Testis (tissue), 5 donors: Measurements from ENCODE around the gene MRPL50. TPM values are rescaled to one million over a fixed set of nuclear protein-coding genes. Genes with fewer than 3 reads are reported as not detected.

Experiments
- DNase-seq: peaks from one replicate; pipeline ENCODE4 v3.0.0-alpha.2; 2019
- H3K27ac ChIP-seq, 2 donors: fragments of 200-600 bp; sonication (generic); one replicate each; pipeline ENCODE4 v1.5.1; 2019
- H3K27me3 ChIP-seq: fragments of 200-600 bp; sonication (generic); one replicate; pipeline ENCODE4 v1.5.1; 2019
- H3K36me3 ChIP-seq: fragments of 200-600 bp; sonication (generic); one replicate; pipeline ENCODE4 v1.5.1; 2017; ENCODE audit warnings: low read depth; ENCODE audit errors: missing control alignments
- H3K4me1 ChIP-seq: fragments of 200-600 bp; sonication (generic); one replicate; pipeline ENCODE4 v1.5.1; 2019
- H3K4me3 ChIP-seq, 2 donors: fragments of 200-600 bp; sonication (generic); one replicate each; pipeline ENCODE4 v1.5.1; 2017 to 2019
- H3K9me3 ChIP-seq: fragments of 200-600 bp; sonication (generic); one replicate; pipeline ENCODE4 v1.5.1; 2017
- POLR2A ChIP-seq: fragments of 450-650 bp; IDR thresholded peaks from one replicate; pipeline ENCODE4 v1.6.1; 2017; ENCODE audit warnings: antibody characterized with exemption, mild to moderate bottlenecking, moderate library complexity
- WGBS, 2 donors: methylation state at CpG; one replicate each; pipeline ENCODE4 v1.1.5; 2018; 5-methylcytosine and 5-hydroxymethylcytosine counted together
- intact Hi-C: fragments of 100-400 bp; cut with DNase I; formaldehyde crosslinking; loops from one replicate; pipeline ENCODE4 v1.15.1; 2023; ENCODE audit warnings: low total_unique reads
- long read RNA-seq, 2 donors: transcript quantifications; one replicate each; lab custom pipeline, GENCODE V29; 2026
- polyA plus RNA-seq: library from polyadenylated mRNA; stranded (reverse); fragments of 350-450 nt; fragmentation: Illumina TruSeq; extraction: RNeasy Lipid Tissue Mini Kit (QIAGEN cat#74804); gene quantifications from one replicate; pipeline ENCODE4 v1.2.3, GENCODE V29; 2014; ENCODE audit warnings: low read depth, low replicate concordance; ENCODE audit not compliant: insufficient read depth
- total RNA-seq, 2 donors: library from RNA; depleted of rRNA; stranded (reverse); fragments of >200 nt; gene quantifications; one replicate each; pipeline ENCODE4 v1.2.3, GENCODE V29; 2016
- TF ChIP-seq, protein P1 (sequence below), 3 experiments: fragments of 450-650 bp in 2 of 3; fragments of 200-600 bp in 1 of 3; sonication (generic) in 1 of 3; IDR thresholded peaks; one replicate each; pipeline ENCODE4 v1.5.1; 2016 to 2019; ENCODE audit warnings: antibody characterized with exemption in 3 of 3, mild to moderate bottlenecking in 2 of 3, moderate library complexity in 1 of 3

The MRPL50 gene
- 10 to 100 TPM; 15.4 to 18.3 TPM for total RNA-seq
- polyA plus RNA-seq, result 10.5 TPM
- long read RNA-seq, donor 1, transcript MRPL50-201 (2 exons, 3,332 nt), result major isoform, 39 of 39 reads
- long read RNA-seq, donor 1, partial matches to known transcripts, result 0 of 39 reads
- long read RNA-seq, donor 1, other reads (novel, unspliced or antisense), result 0 of 39 reads
- long read RNA-seq, donor 2, transcript MRPL50-201 (2 exons, 3,332 nt), result major isoform, 35 of 51 reads
- long read RNA-seq, donor 2, partial matches to known transcripts, result 16 of 51 reads
- long read RNA-seq, donor 2, other reads (novel, unspliced or antisense), result 0 of 51 reads

- 0% methylated on average over 40 to 44 of the region's 44 CpGs for WGBS, 2 donors
- Histone ChIP-seq H3K4me1 (peaks cover 13% of the 10 kb centered on the region), H3K27me3 (no peaks in the 10 kb centered on the region), H3K4me3 (peak within 1 kb of the TSS; percentile 78), H3K27ac (peak within 1 kb of the TSS; percentile 94 to 95), H3K36me3 (peaks cover 4% of the 10 kb centered on the region), H3K9me3 (no peaks in the 10 kb centered on the region)
- no peak for TF ChIP-seq POLR2A
- TF ChIP-seq, protein P1, sequence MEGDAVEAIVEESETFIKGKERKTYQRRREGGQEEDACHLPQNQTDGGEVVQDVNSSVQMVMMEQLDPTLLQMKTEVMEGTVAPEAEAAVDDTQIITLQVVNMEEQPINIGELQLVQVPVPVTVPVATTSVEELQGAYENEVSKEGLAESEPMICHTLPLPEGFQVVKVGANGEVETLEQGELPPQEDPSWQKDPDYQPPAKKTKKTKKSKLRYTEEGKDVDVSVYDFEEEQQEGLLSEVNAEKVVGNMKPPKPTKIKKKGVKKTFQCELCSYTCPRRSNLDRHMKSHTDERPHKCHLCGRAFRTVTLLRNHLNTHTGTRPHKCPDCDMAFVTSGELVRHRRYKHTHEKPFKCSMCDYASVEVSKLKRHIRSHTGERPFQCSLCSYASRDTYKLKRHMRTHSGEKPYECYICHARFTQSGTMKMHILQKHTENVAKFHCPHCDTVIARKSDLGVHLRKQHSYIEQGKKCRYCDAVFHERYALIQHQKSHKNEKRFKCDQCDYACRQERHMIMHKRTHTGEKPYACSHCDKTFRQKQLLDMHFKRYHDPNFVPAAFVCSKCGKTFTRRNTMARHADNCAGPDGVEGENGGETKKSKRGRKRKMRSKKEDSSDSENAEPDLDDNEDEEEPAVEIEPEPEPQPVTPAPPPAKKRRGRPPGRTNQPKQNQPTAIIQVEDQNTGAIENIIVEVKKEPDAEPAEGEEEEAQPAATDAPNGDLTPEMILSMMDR (IDR thresholded peaks at IDR 0.05), result no peak
- DNase-seq, result peak; percentile 100
- intact Hi-C loops, result no loop called here
Measured at GRCh38 chr9:101398068-101398929, at the start of gene MRPL50, which contains the start of gene ZNF189. MRPL50 (minus strand) TSS chr9:101398618; CDS start chr9:101398592, 26 bp downstream. ZNF189 (plus strand) TSS chr9:101398851; CDS start chr9:101399157, 306 bp downstream.

- no peak for TF ChIP-seq POLR2A
- TF ChIP-seq, protein P1 (IDR thresholded peaks at IDR 0.05), result no peak
- H3K4me3 ChIP-seq, result no peak overlapping the region
- intact Hi-C loops, result no loop called here
- no peaks in the 10 kb centered on the region for H3K4me1 ChIP-seq
- no peak overlapping the region for H3K27ac ChIP-seq
- H3K27me3 ChIP-seq, result no peaks in the 10 kb centered on the region
- no peaks in the 10 kb centered on the region for H3K36me3 ChIP-seq
- no peaks in the 10 kb centered on the region for H3K9me3 ChIP-seq
- no peak for DNase-seq
Measured at GRCh38 chr9:101446732-101447131, 48.3 kb upstream of the MRPL50 start.

DNA sequence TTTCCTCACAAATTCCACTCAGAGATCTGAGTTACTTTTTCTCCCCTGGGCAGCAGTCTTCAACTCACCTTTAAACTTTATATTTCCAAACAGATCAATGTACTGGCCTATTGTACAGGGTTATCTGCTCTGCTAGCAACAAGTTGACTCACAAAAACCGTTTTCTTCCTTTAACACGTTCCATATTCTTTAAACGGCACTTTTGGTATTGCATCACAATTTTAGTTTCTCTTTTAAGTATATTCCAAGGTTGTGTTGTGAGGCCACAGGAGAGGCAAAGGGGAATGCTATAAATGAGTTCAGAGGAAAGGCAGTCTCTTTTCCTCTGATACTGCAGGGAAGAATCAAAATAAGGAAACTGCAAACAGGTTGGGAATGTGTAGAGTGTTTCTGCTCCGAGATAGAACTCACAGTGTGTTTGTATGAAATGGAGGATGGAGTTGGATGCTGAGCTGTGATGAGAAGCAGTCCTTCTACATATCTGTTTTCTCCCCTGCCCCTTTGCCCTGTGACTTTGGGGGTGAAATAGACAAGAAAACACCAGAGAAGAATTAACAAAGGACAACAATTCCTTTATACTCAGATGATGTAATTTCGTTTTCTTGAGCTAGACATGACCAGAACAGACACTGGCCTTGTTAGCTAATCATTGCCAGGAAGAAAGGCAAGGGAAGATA is 47.1 kb upstream of the MRPL50 start:
- no peak overlapping the region for H3K27ac ChIP-seq
- no peak for DNase-seq

DNA sequence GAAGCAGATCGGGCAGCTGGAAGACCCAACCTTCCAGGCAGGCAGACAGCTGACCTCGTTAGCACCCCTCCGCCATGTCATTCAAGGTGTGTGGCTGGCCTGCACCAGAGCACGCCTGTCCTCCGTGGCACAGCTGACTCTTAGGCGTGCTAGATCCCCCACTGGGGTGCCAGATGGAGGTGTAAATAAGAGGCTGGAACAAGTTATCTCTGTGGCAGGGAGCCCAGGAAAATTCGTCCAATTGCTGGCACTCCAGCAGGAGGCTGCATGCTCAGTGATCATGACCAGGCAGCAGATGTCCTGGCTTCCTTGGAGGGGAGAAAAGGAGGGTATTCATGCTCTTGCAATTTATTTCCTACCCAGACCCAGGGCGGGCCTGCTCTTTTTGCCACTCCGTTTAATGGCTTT is 45.0 kb upstream of the MRPL50 start:
- 57 to 61% methylated on average over 9 of the region's 9 CpGs for WGBS, 2 donors
- Histone ChIP-seq H3K36me3 (no peaks in the 10 kb centered on the region), H3K27me3 (no peaks in the 10 kb centered on the region), H3K4me1 (no peaks in the 10 kb centered on the region), H3K4me3 (no peak overlapping the region), H3K9me3 (no peaks in the 10 kb centered on the region), H3K27ac (no peak overlapping the region)
- TF ChIP-seq, protein P1 (IDR thresholded peaks at IDR 0.05), result no peak
- TF ChIP-seq POLR2A, result no peak
- DNase-seq, result peak; percentile 32
- intact Hi-C loops, result no loop called here

More for the DNA sequence above, 47.1 kb upstream of the MRPL50 start:
- H3K36me3 ChIP-seq, result no peaks in the 10 kb centered on the region
- TF ChIP-seq, protein P1 (IDR thresholded peaks at IDR 0.05), result no peak
- no peak for TF ChIP-seq POLR2A
- 58 to 59% methylated on average over 5 of the region's 5 CpGs for WGBS, 2 donors
- intact Hi-C loops, result no loop called here
- H3K4me3 ChIP-seq, result no peak overlapping the region
- no peaks in the 10 kb centered on the region for H3K27me3 ChIP-seq
- H3K4me1 ChIP-seq, result no peaks in the 10 kb centered on the region
- no peaks in the 10 kb centered on the region for H3K9me3 ChIP-seq
